Measurements from ENCODE around the gene AFAP1L2. TPM values are rescaled to one million over a fixed set of nuclear protein-coding genes. Genes with fewer than 3 reads are reported as not detected.

Gene AFAP1L2
- total RNA-seq, 4 donors from 2014 or later: 28.4 to 86.6 (median 48.6) TPM

GRCh38 chr10:114374053-114374791, 30.1 kb downstream of the AFAP1L2 start:
- peak; percentile 86 to 87 for DNase-seq
- intact Hi-C loops (cut with DNase I; ENCODE audit: low total_unique reads): no loop called here
- H3K36me3 ChIP-seq: no peaks in the 10 kb centered on the region
- no peaks in the 10 kb centered on the region for H3K27me3 ChIP-seq
- TF ChIP-seq POLR2A (IDR thresholded peaks at IDR 0.05) (no peak), CTCF (IDR thresholded peaks at IDR 0.05) (no peak)
- H3K27ac ChIP-seq: peak overlapping the region; percentile 85 to 86
- peaks cover 3 to 4% of the 10 kb centered on the region in 2 donors for H3K4me1 ChIP-seq
- H3K9me3 ChIP-seq: no peaks in the 10 kb centered on the region
- H3K4me3 ChIP-seq: no peak overlapping the region

- H3K27ac ChIP-seq: peak overlapping the region; percentile 85 to 86
- H3K27me3 ChIP-seq: no peaks in the 10 kb centered on the region
- intact Hi-C loops (cut with DNase I; ENCODE audit: low total_unique reads): no loop called here
- TF ChIP-seq CTCF (IDR thresholded peaks at IDR 0.05) (no peak), POLR2A (IDR thresholded peaks at IDR 0.05) (no peak)
- DNase-seq: no peak
- no peak overlapping the region for H3K4me3 ChIP-seq
- peaks cover 3 to 4% of the 10 kb centered on the region in 2 donors for H3K4me1 ChIP-seq
- no peaks in the 10 kb centered on the region for H3K36me3 ChIP-seq
- no peaks in the 10 kb centered on the region for H3K9me3 ChIP-seq
Observed at GRCh38 chr10:114373631-114374030, 30.7 kb downstream of the AFAP1L2 start.

- no peak for DNase-seq
- intact Hi-C loops (cut with DNase I; ENCODE audit: low total_unique reads): no loop called here
Observed at GRCh38 chr10:114372995-114373394, 31.3 kb downstream of the AFAP1L2 start.

GRCh38 chr10:114372179-114372578, 32.1 kb downstream of the AFAP1L2 start:
- no peak overlapping the region for H3K4me3 ChIP-seq
- no peak for DNase-seq
- peaks cover 3 to 4% of the 10 kb centered on the region in 2 donors for H3K4me1 ChIP-seq
- no peaks in the 10 kb centered on the region for H3K9me3 ChIP-seq
- no peaks in the 10 kb centered on the region for H3K36me3 ChIP-seq
- TF ChIP-seq POLR2A (IDR thresholded peaks at IDR 0.05) (no peak), CTCF (IDR thresholded peaks at IDR 0.05) (no peak)
- H3K27ac ChIP-seq: peak overlapping the region; percentile 31 to 86
- intact Hi-C loops (cut with DNase I; ENCODE audit: low total_unique reads): no loop called here
- H3K27me3 ChIP-seq: no peaks in the 10 kb centered on the region

More at GRCh38 chr10:114372995-114373394, 31.3 kb downstream of the AFAP1L2 start:
- TF ChIP-seq POLR2A (IDR thresholded peaks at IDR 0.05) (no peak), CTCF (IDR thresholded peaks at IDR 0.05) (no peak)
- Histone ChIP-seq H3K27ac (peak overlapping the region; percentile 85 to 86), H3K36me3 (no peaks in the 10 kb centered on the region), H3K27me3 (no peaks in the 10 kb centered on the region), H3K9me3 (no peaks in the 10 kb centered on the region), H3K4me1 (peaks cover 3 to 4% of the 10 kb centered on the region in 2 donors), H3K4me3 (no peak overlapping the region)

GRCh38 chr10:114370966-114371365, 33.3 kb downstream of the AFAP1L2 start:
- peak in 1 of 2 donors; percentile 43 for DNase-seq
- no peaks in the 10 kb centered on the region for H3K9me3 ChIP-seq
- H3K4me3 ChIP-seq: no peak overlapping the region
- TF ChIP-seq POLR2A (IDR thresholded peaks at IDR 0.05) (no peak), CTCF (IDR thresholded peaks at IDR 0.05) (no peak)
- peak overlapping the region in 1 of 2 donors; percentile 65 for H3K27ac ChIP-seq
- H3K27me3 ChIP-seq: no peaks in the 10 kb centered on the region
- H3K36me3 ChIP-seq: no peaks in the 10 kb centered on the region
- peaks cover 3 to 4% of the 10 kb centered on the region in 2 donors for H3K4me1 ChIP-seq
- intact Hi-C loops (cut with DNase I; ENCODE audit: low total_unique reads): no loop called here
